Measurements from ENCODE around the gene FBXO33. TPM values are rescaled to one million over a fixed set of nuclear protein-coding genes. Genes with fewer than 3 reads are reported as not detected.
"Not testable (repeated sequence)": the region's sequence is repeated elsewhere in the genome, so short reads cannot be mapped to it uniquely, and the experiment has no call there.

FBXO33 gene
- total and polyA plus RNA-seq, 2 of the 8 experiments (the other 6 are each of a cell fraction or from before 2014, with no cell fraction given), result 4.7 to 11.5 TPM

DNA sequence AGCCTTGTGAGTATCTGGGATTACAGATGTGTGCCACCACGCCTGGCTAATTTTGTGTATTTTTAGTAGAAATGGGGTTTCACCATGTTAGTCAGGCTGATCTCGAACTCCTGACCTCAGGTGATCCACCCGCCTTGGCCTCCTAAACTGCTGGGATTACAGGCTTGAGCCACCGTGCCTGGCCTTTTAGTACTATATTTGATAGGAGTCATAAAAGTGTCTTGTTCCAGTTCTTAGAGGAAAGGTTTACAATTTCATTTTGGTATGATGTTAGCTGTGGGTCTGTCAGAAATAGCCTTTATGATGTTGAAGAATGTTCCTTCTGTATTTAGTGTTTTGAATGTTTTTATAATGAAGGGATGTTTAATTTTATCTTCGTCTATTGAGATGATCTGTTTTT lies 70.7 kb downstream of the FBXO33 start:
- DNase-seq (ENCODE audit: low read depth in 1 of 2, low spot score in 2 of 2); H3K18ac ChIP-seq (ENCODE audit: extremely low read depth, low read length); H3K4me1 ChIP-seq (replicated peaks in 1 of 4; ENCODE audit: control insufficient read depth in 3 of 4, insufficient read depth in 4 of 4, low read length in 3 of 4); H2BK5ac ChIP-seq (ENCODE audit: low read depth, low read length); H2BK15ac ChIP-seq (ENCODE audit: low read length); H2AK5ac ChIP-seq (ENCODE audit: low read depth, low read length); H3K14ac ChIP-seq (ENCODE audit: insufficient read length); H3K56ac ChIP-seq (replicated peaks; ENCODE audit: insufficient read length, low read depth, low read length); H3K9ac ChIP-seq (replicated peaks in 1 of 4; ENCODE audit: extremely low read depth in 1 of 4, low read depth in 3 of 4, low read length in 3 of 4); H4K91ac ChIP-seq (replicated peaks; ENCODE audit: insufficient read length, low read length); H4K5ac ChIP-seq (ENCODE audit: insufficient read length, low read depth, low read length); H3K4me3 ChIP-seq (ENCODE audit: extremely low read depth in 1 of 4, insufficient read depth in 2 of 4, low read depth in 3 of 4, low read length in 4 of 4); H4K8ac ChIP-seq (ENCODE audit: extremely low read depth, insufficient read depth, low read length); H2BK12ac ChIP-seq (ENCODE audit: low read depth, low read length); H3K9me3 ChIP-seq (ENCODE audit: insufficient read depth in 2 of 2, low read depth in 1 of 2, low read length in 1 of 2); POLR2A ChIA-PET (ENCODE audit: partially characterized antibody); H3K36me3 ChIP-seq (ENCODE audit: control insufficient read depth in 2 of 4, insufficient read depth in 4 of 4, low read length in 3 of 4); H3K79me2 ChIP-seq (ENCODE audit: control insufficient read depth in 1 of 2, insufficient read depth in 2 of 2, low read length in 2 of 2); H2BK120ac ChIP-seq (replicated peaks; ENCODE audit: low read depth, low read length); H2AFZ ChIP-seq (ENCODE audit: low read length); H4K20me1 ChIP-seq (replicated peaks in 1 of 2; ENCODE audit: control insufficient read depth in 1 of 2, insufficient read depth in 2 of 2, low read length in 2 of 2); H3K27me3 ChIP-seq (replicated peaks in 1 of 4; ENCODE audit: control insufficient read depth in 3 of 4, extremely low read depth in 1 of 4, insufficient read depth in 3 of 4, low read length in 3 of 4); H3K79me1 ChIP-seq (ENCODE audit: low read depth, low read length); FAIRE-seq; H2BK20ac ChIP-seq (ENCODE audit: low read length); H3K27ac ChIP-seq (ENCODE audit: low read depth, low read length); H3K4me2 ChIP-seq (ENCODE audit: insufficient read depth in 1 of 2, low read depth in 2 of 2, low read length in 2 of 2); CTCF ChIA-PET (ENCODE audit: partially characterized antibody); H3K23ac ChIP-seq (ENCODE audit: insufficient read length); H3K4ac ChIP-seq (replicated peaks; ENCODE audit: insufficient read length, low read depth, low read length); H3K23me2 ChIP-seq (ENCODE audit: low read depth, low read length): not testable (repeated sequence)
- 91% methylated on average over 5 of the region's 5 CpGs; no CpG with 5 or more reads in 1 of the 2 experiments for WGBS, 2 experiments (ENCODE audit: extremely low coverage in 1 of 2, insufficient coverage in 1 of 2, insufficient read length in 1 of 2, insufficient replicate concordance in 2 of 2, low coverage in 1 of 2, low lambda C conversion rate in 2 of 2, missing lambda C conversion rate in 1 of 2)

All from H1 (cell line).